HG02981 (cell line): ENCODE data around the gene HTT.

Source experiments
- ATAC-seq: cut with Tn5 transposase; IDR thresholded peaks from one replicate; pipeline ENCODE4 v1.9.1; 2021; ENCODE audit warnings: mild to moderate bottlenecking, moderate library complexity; ENCODE audit not compliant: unreplicated experiment

The HTT gene

GRCh38 chr4:3232871-3233271 lies 158.4 kb downstream of the HTT start:
- ATAC-seq = no peak

- no peak for ATAC-seq
Observed at GRCh38 chr4:3233391-3234071, 159.1 kb downstream of the HTT start.

- no peak for ATAC-seq
Observed at GRCh38 chr4:3234171-3235029, 159.9 kb downstream of the HTT start.

- ATAC-seq = no peak
Observed at GRCh38 chr4:3235030-3235345, 160.5 kb downstream of the HTT start.

- ATAC-seq = no peak
Observed at GRCh38 chr4:3235581-3235980, 161.1 kb downstream of the HTT start.

GRCh38 chr4:3236326-3236878 lies 161.9 kb downstream of the HTT start:
- ATAC-seq = no peak

- ATAC-seq = no peak
Observed at GRCh38 chr4:3237266-3237665, 162.8 kb downstream of the HTT start.

GRCh38 chr4:3237712-3238560 lies 163.5 kb downstream of the HTT start:
- no peak for ATAC-seq

- no peak for ATAC-seq
Observed at GRCh38 chr4:3238721-3239120, 164.2 kb downstream of the HTT start.

GRCh38 chr4:3239303-3239702 lies 164.8 kb downstream of the HTT start:
- ATAC-seq = no peak

- ATAC-seq = no peak
Observed at GRCh38 chr4:3239998-3240920, 165.8 kb downstream of the HTT start.

GRCh38 chr4:3240936-3241522 lies 166.5 kb downstream of the HTT start:
- ATAC-seq = no peak

- no peak for ATAC-seq
Observed at GRCh38 chr4:3241898-3242524, 167.5 kb downstream of the HTT start.

GRCh38 chr4:3243136-3243780 lies 168.8 kb downstream of the HTT start:
- no peak for ATAC-seq

GRCh38 chr4:3244002-3244401 lies 169.5 kb downstream of the HTT start:
- ATAC-seq = no peak

GRCh38 chr4:3244747-3245146 lies 170.3 kb downstream of the HTT start:
- no peak for ATAC-seq

- no peak for ATAC-seq
Observed at GRCh38 chr4:3245676-3246075, 171.2 kb downstream of the HTT start.

GRCh38 chr4:3246458-3247398 lies 172.2 kb downstream of the HTT start:
- ATAC-seq = no peak
